GM18909 (cell line): ENCODE results near the gene WNT9B.
"Not testable (repeated sequence)": the region's sequence is repeated elsewhere in the genome, so short reads cannot be mapped to it uniquely, and the experiment has no call there.

Experiments used
- ATAC-seq: cut with Tn5 transposase; IDR thresholded peaks from one replicate; pipeline ENCODE4 v1.9.1; 2021; ENCODE audit warnings: mild to moderate bottlenecking; ENCODE audit not compliant: unreplicated experiment, poor library complexity

WNT9B gene

DNA sequence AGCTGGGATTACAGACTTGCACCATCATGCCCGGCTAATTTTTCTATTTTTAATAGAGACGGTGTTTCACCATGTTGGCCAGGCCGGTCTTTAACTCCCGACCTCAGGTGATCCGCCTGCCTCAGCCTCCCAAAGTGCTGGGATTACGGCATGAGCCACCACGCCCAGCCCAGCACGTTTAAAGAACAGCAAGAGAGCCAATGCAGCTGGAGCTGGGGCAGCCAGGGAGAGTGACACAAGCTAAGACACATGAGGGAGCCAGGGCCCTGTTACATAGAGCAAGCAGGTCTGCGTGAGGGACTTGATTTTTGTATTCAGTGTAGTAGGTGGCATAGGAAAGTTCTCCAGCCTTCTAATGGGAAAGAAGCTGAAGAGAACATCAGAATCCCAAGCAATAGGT is 49.9 kb downstream of the WNT9B start:
- no peak for ATAC-seq

GRCh38 chr17:46903762-46904672 is 52.6 kb downstream of the WNT9B start:
- no peak for ATAC-seq

GRCh38 chr17:46908068-46908737 is 56.8 kb downstream of the WNT9B start:
- ATAC-seq: no peak

GRCh38 chr17:46910179-46910927 is 59.0 kb downstream of the WNT9B start:
- ATAC-seq: no peak

GRCh38 chr17:46911311-46911710 is 59.9 kb downstream of the WNT9B start:
- ATAC-seq: no peak

DNA sequence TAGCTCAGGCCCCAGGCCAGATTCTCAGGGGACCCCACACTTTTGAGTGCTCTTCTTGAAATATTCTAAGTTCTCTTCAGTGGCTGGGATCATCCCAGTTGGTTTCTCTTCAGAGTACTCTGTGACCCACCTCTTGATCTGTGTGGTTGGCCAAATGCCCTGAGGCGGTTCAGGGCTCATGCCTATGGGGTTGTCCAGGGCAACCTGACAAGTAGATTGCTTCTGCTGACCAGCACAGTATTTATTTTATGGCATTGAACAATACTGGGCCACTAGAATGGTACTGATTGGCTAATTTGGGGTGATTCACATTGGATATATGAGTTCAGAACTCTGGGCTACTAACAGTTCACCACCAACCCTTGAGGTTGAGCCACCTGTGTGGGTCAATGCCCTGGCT is 64.2 kb downstream of the WNT9B start:
- no peak for ATAC-seq

GRCh38 chr17:46916211-46916610 is 64.8 kb downstream of the WNT9B start:
- ATAC-seq: no peak

DNA sequence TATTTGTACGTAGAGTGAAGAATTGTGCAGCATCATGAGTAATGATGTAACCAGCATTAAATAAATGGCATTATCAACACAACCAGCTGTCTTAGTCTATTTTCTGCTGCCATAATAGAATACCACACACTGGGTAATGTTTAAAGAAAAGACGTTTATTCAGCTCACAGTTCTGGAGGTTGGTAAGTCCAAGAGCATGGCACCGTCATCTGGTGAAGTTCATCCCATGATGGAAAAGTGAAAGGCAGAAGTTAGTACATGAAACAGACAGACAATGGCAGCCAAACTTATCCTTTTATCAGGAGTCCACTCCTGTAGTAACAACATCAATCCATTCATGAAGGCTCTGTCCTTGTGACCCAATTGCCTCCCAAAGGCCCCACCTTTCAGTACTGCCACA is 65.2 kb downstream of the WNT9B start:
- no peak for ATAC-seq

GRCh38 chr17:46917041-46917440 is 65.7 kb downstream of the WNT9B start:
- no peak for ATAC-seq

- ATAC-seq: no peak
These were observed 66.1 kb downstream of the WNT9B start for GRCh38 chr17:46917516-46917915.

GRCh38 chr17:46921962-46922361 is 70.6 kb downstream of the WNT9B start:
- ATAC-seq: not testable (repeated sequence)

DNA sequence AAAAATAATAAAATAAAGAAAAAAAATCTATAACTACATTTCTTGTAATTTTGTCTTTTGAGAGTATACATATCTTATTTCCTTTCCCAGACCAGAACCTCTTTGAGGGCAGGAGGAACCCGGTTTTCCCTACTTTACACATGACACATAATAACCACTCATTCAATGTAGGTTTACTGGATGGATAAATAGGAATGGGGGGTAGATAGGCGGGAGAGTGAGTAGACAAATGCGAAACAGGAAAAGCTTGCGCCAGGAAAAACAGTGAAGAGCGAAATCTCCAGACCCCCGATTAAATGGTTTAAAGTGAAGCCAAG is 71.1 kb downstream of the WNT9B start:
- no peak for ATAC-seq

DNA sequence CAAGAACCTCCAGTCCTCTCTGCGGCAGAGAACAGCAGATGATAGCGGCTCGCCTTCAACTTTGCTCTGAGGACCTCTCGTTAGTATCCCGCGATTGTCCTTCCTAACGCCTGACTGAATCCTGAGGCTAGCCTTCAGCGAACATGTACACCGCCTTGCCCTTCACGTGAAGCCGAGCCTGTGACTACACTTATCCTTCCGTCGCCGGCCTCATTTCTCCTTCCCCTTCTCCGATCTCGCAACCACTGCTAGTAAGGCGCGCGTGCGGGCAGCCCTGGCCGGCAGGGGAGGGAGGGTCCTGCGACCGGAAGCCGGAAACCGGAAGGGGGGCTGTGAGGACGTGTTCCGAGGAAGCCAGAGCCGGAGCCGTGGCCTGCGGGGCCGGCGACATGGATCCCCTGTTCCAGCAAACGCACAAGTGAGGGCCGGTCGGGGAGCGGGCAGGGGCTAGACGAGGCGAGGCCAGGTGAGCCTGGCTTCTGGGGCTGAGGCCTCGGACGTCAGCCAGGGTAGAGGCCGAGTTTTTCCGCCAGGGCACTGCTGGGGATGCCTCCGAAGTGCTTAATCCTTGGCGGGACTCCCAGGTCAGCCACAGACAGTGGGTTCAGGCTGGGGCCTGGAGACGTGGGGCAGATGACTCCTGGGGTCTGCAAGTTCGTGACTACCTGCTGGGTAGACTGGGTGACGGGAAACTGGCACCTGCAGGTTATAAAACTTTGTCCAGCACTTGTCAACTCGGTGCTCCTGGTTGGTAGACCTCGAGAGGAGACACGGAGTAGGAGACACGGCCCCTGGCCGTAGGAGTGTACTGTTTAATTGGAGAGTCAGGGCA is 71.6 kb downstream of the WNT9B start, which contains the start of gene GOSR2:
Gene GOSR2 (plus strand): TSS at position 357 of the 832 bp plus-strand sequence. CDS start 33 bp downstream, at position 390.
- ATAC-seq: peak; percentile 87

- ATAC-seq: no peak
These were observed 73.9 kb downstream of the WNT9B start for GRCh38 chr17:46925185-46925868.

DNA sequence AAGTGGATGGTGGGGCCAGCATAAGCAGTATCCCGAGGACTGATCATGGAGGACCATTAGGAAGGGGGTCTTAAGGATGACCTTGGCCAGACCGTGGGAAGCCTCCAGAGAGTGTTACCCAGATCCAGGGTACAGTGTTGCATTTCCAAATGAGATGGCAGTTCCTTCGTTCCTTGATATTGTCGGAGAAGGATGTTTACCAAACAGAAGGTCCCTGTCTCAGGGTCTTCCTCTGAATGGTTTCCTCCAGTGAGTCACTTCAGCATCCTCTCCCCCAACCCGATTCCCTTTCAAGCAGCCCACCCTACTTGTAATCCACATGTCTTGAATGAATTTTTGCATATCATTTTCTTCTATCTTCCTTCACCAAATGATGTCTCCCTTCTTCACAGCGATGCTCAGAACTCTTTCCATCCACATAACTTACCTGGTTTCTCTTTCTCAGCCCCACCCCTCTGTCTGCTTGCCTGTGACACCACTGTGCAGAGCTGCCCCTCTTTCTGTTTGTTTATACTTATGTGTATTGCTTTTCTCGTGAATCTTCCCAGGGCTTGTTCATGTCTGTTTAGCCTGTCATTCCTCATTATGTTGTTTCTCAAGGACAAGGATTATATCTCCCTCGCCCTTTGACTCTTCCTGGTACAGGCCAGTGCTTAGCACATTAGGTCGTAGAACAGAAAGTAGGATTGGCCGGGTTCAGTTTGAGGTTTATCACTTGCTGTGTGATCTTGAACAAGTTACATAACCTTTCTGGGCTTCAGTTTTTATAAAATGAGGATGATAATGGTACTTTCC is 77.3 kb downstream of the WNT9B start:
- ATAC-seq: no peak

DNA sequence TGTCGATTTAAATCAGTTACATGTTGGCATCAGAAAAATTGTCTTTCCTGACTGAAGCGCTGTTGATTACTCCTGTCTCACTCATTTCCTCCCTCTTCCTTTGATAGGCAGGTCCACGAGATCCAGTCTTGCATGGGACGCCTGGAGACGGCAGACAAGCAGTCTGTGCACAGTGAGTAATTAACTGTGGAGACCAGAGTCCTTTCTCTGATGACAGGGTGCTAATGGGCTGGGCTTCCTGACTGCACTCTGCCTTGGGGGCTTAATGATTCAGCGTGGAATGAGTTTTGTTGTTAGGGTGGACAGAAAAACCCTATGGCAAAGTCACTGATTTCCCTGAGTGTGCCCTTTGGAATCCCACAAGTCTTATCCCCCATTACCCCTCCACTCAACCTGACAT is 78.0 kb downstream of the WNT9B start:
- no peak for ATAC-seq

GRCh38 chr17:46930051-46930450 is 78.7 kb downstream of the WNT9B start:
- ATAC-seq: no peak

- ATAC-seq: no peak
These were observed 80.2 kb downstream of the WNT9B start for GRCh38 chr17:46931596-46931995.
